Neural progenitor cell (in vitro differentiated cells): ENCODE measurements around the gene RAC2. TPM values are rescaled to one million over a fixed set of nuclear protein-coding genes. Genes with fewer than 3 reads are reported as not detected.

Source experiments
- DNase-seq: peaks from one replicate; pipeline ENCODE4 v3.0.0-alpha.2; 2016; ENCODE audit warnings: low spot score
- H2AFZ ChIP-seq: fragments of 200-600 bp; sonication (generic); replicated peaks from 2 replicates; pipeline ENCODE4 v1.6.1; 2016; ENCODE audit warnings: antibody characterized with exemption
- H3F3A ChIP-seq: fragments of 200-600 bp; sonication (generic); 2 replicates; pipeline ENCODE4 v1.6.1; 2016; ENCODE audit warnings: antibody characterized with exemption, low read depth
- H3K27ac ChIP-seq: fragments of 200-600 bp; sonication (generic); 2 replicates; pipeline ENCODE4 v1.5.1; 2016; ENCODE audit warnings: mild to moderate bottlenecking
- H3K27me3 ChIP-seq: fragments of 200-600 bp; sonication (generic); 2 replicates; pipeline ENCODE4 v1.6.1; 2016; ENCODE audit warnings: mild to moderate bottlenecking, moderate library complexity
- H3K36me3 ChIP-seq: fragments of 200-600 bp; sonication (generic); 2 replicates; pipeline ENCODE4 v1.5.1; 2016
- H3K4me1 ChIP-seq: fragments of 200-600 bp; sonication (generic); 2 replicates; pipeline ENCODE4 v1.6.1; 2016; ENCODE audit warnings: mixed run types
- H3K4me2 ChIP-seq: fragments of 200-600 bp; sonication (generic); 2 replicates; pipeline ENCODE4 v1.6.1; 2016
- H3K4me3 ChIP-seq: fragments of 200-600 bp; sonication (generic); 2 replicates; pipeline ENCODE4 v1.5.1; 2016
- H3K79me2 ChIP-seq: fragments of 200-600 bp; sonication (generic); 2 replicates; pipeline ENCODE4 v1.6.1; 2016; ENCODE audit warnings: low read depth
- H3K9ac ChIP-seq: fragments of 200-600 bp; sonication (generic); 2 replicates; pipeline ENCODE4 v1.6.1; 2016
- H3K9me3 ChIP-seq: fragments of 200-600 bp; sonication (generic); 2 replicates; pipeline ENCODE4 v1.5.1; 2016; ENCODE audit warnings: low read depth
- H4K20me1 ChIP-seq: fragments of 200-600 bp; sonication (generic); 2 replicates; pipeline ENCODE4 v1.6.1; 2016; ENCODE audit warnings: low read depth
- H3K27ac Mint-ChIP-seq: 3 replicates; pipeline ENCODE4 v1.8.0; 2021; ENCODE audit warnings: mixed read lengths
- H3K27me3 Mint-ChIP-seq: 2 replicates; pipeline ENCODE4 v1.8.0; 2022; ENCODE audit warnings: low read depth, mild to moderate bottlenecking, inconsistent platforms, moderate library complexity, mixed read lengths; ENCODE audit not compliant: insufficient read depth
- H3K36me3 Mint-ChIP-seq: 3 replicates; pipeline ENCODE4 v1.8.0; 2021; ENCODE audit warnings: mixed read lengths
- H3K4me1 Mint-ChIP-seq: 3 replicates; pipeline ENCODE4 v1.8.0; 2021; ENCODE audit warnings: mixed read lengths
- H3K4me3 Mint-ChIP-seq: 3 replicates; pipeline ENCODE4 v1.8.0; 2021; ENCODE audit warnings: mild to moderate bottlenecking, moderate library complexity, mixed read lengths
- H3K9me3 Mint-ChIP-seq: 3 replicates; pipeline ENCODE4 v1.8.0; 2020; ENCODE audit warnings: mixed read lengths
- EZH2 ChIP-seq: fragments of 200-600 bp; sonication (generic); IDR thresholded peaks from 2 replicates; pipeline ENCODE4 v1.6.1; 2017; ENCODE audit warnings: antibody characterized with exemption, mild to moderate bottlenecking, moderate library complexity
- EZH2phosphoT487 ChIP-seq: fragments of 200-600 bp; sonication (generic); IDR thresholded peaks from 2 replicates; pipeline ENCODE4 v1.6.1; 2017; ENCODE audit warnings: antibody characterized with exemption
- total RNA-seq: library from RNA; depleted of rRNA; stranded (reverse); fragments of >200 nt; gene quantifications from 2 replicates; pipeline ENCODE4 v1.2.3, GENCODE V29; 2015; ENCODE audit warnings: low replicate concordance
- TF ChIP-seq, protein P1 (sequence below): fragments of 200-600 bp; sonication (generic); IDR thresholded peaks from 2 replicates; pipeline ENCODE4 v1.5.1; 2017; ENCODE audit warnings: antibody characterized with exemption, mild to moderate bottlenecking

Gene RAC2
- total RNA-seq, 1 donor from 2014 or later = 1.7 TPM

DNA sequence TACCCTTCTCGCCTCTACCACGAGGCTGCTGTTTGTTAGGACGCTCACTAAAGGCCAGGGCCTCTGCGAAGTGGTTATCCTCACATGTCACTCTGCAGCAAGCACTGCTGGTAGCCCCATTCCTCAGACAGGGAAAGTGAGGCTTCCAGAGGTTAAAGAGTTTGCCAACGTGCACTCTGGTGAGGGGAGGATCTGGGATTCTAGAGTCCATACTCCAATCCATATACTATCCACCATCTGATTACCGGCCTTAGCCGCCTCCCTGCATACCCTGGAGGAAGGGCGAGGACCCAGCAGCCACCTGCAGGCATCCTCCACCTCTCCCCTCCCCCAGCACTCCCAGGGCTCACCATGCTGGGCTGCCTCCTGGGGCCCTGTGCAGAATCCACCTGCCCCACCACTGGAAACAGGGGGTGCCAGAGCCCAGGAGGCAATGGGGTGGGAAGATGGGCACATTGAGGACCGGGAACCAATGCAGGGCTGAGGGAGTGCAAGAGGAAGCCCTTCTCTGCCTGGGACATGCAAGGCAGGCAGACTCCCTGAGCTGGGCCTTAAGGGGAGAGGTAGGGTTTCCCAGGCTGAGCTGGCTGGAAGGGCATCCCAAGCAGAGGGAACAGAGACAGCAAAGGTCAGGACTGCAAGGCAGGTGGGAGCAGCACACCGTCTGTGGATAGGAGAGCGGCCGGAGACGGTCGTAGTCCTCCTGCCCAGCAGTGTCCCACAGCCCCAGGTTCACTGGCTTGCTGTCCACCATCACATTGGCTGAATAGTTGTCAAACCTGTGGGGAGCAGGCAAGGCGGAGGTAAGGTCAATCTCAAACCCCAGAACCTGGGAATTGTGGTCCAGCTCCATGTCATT, 11.7 kb downstream of the RAC2 start:
- H3K27ac Mint-ChIP-seq = no peak overlapping the region
- H3K27me3 Mint-ChIP-seq = peaks cover 18% of the 10 kb centered on the region
- TF ChIP-seq EZH2phosphoT487 (no peak), EZH2 (no peak)
- TF ChIP-seq, protein P1, sequence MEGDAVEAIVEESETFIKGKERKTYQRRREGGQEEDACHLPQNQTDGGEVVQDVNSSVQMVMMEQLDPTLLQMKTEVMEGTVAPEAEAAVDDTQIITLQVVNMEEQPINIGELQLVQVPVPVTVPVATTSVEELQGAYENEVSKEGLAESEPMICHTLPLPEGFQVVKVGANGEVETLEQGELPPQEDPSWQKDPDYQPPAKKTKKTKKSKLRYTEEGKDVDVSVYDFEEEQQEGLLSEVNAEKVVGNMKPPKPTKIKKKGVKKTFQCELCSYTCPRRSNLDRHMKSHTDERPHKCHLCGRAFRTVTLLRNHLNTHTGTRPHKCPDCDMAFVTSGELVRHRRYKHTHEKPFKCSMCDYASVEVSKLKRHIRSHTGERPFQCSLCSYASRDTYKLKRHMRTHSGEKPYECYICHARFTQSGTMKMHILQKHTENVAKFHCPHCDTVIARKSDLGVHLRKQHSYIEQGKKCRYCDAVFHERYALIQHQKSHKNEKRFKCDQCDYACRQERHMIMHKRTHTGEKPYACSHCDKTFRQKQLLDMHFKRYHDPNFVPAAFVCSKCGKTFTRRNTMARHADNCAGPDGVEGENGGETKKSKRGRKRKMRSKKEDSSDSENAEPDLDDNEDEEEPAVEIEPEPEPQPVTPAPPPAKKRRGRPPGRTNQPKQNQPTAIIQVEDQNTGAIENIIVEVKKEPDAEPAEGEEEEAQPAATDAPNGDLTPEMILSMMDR = no peak
- no peaks in the 10 kb centered on the region for H3K27me3 ChIP-seq
- H3K79me2 ChIP-seq = no peaks in the 10 kb centered on the region
- no peak for DNase-seq
- H3K9ac ChIP-seq = no peak overlapping the region
- H2AFZ ChIP-seq = no peak overlapping the region
- no peaks in the 10 kb centered on the region for H3K36me3 Mint-ChIP-seq
- no peak overlapping the region for H3K4me3 Mint-ChIP-seq
- no peaks in the 10 kb centered on the region for H3F3A ChIP-seq
- no peaks in the 10 kb centered on the region for H3K9me3 ChIP-seq
- no peak overlapping the region for H3K4me2 ChIP-seq
- no peaks in the 10 kb centered on the region for H3K36me3 ChIP-seq
- H3K4me3 ChIP-seq = no peak overlapping the region
- peaks cover 9% of the 10 kb centered on the region for H3K4me1 Mint-ChIP-seq
- H3K4me1 ChIP-seq = no peaks in the 10 kb centered on the region
- H3K27ac ChIP-seq = no peak overlapping the region
- no peaks in the 10 kb centered on the region for H3K9me3 Mint-ChIP-seq
- H4K20me1 ChIP-seq = no peaks in the 10 kb centered on the region

DNA sequence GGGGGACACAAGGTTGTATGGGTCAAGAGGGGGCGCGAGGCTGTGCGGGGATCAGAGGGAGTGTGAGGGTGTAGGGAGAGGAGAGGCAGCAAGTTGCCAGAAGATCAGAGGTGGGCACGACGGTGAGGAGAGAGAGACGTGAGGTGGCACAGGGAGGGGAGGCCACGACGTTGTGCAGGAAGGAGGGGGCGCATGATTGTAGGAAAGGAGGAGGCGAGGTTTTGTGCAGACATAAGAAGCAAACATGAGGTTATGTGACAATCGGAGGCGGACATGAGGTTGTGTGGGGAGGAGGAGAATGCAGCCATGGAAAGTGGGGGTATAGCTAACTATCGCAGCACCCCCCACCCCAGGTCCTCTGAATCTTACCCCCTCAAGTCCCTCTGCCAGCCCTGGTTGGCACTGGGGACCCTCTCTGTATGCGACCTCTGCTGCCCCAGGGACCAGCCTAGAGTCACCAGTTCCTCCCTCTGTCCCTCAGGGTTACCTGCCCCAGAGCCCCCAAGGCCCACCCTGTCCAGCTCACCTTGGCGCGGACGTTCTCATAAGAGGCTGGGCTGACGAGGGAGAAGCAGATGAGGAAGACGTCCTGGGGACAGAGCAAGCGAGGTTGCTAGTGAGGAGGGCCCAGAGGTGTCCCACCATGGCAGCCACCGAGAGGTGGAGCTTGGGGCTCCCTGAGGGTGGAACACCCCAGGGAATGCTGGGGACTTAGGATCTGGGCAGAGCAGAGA, 12.5 kb downstream of the RAC2 start:
- no peak overlapping the region for H3K4me2 ChIP-seq
- H3K4me1 ChIP-seq = no peaks in the 10 kb centered on the region
- TF ChIP-seq EZH2phosphoT487 (no peak), EZH2 (no peak)
- TF ChIP-seq, protein P1 = no peak
- Mint-ChIP-seq H3K27ac (no peak overlapping the region), H3K4me3 (no peak overlapping the region), H3K4me1 (peaks cover 5% of the 10 kb centered on the region), H3K9me3 (no peaks in the 10 kb centered on the region), H3K27me3 (peaks cover 16% of the 10 kb centered on the region), H3K36me3 (no peaks in the 10 kb centered on the region)
- H3K79me2 ChIP-seq = no peaks in the 10 kb centered on the region
- H3K9ac ChIP-seq = no peak overlapping the region
- H3K36me3 ChIP-seq = no peaks in the 10 kb centered on the region
- no peak for DNase-seq
- no peak overlapping the region for H3K27ac ChIP-seq
- no peaks in the 10 kb centered on the region for H3K9me3 ChIP-seq
- no peaks in the 10 kb centered on the region for H3K27me3 ChIP-seq
- H2AFZ ChIP-seq = no peak overlapping the region
- no peaks in the 10 kb centered on the region for H4K20me1 ChIP-seq
- no peak overlapping the region for H3K4me3 ChIP-seq
- H3F3A ChIP-seq = no peaks in the 10 kb centered on the region

DNA sequence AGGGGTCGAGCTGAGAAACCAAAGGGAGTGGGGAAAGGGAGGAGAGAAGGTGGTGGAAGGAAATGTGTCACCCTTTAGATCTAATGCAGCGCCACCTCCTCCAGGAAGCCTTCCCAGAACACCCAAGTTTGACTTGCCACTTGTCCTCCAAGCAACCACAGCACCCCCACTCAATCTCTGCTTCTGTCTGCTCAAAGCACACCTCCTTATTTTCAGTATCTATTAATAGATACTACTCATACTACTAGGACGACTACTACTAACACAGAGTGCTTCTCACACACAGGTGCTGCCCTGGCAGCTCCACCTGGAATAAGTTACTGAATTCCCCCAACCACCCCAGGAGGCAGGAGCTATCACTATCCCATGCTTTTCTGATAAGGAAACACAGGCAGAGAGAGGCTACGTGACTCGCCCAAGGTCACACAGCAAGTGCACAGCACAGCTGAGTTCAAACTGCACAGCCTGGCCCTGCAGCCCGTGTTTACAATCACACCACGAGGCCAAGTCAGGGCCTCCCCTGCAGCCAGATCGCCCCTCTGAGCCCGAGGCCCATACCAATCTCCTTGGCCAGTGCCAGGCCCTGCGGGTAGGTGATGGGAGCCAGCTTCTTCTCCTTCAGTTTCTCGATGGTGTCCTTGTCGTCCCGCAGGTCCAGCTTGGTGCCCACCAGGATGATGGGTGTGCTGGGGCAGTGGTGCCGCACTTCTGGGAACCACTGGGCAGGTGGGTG, 13.2 kb downstream of the RAC2 start:
- H3K36me3 ChIP-seq = no peaks in the 10 kb centered on the region
- no peaks in the 10 kb centered on the region for H3K27me3 ChIP-seq
- H3K79me2 ChIP-seq = no peaks in the 10 kb centered on the region
- no peaks in the 10 kb centered on the region for H3K4me1 ChIP-seq
- no peaks in the 10 kb centered on the region for H3K9me3 ChIP-seq
- Mint-ChIP-seq H3K36me3 (no peaks in the 10 kb centered on the region), H3K27me3 (peaks cover 16% of the 10 kb centered on the region), H3K4me1 (peaks cover 4% of the 10 kb centered on the region), H3K4me3 (no peak overlapping the region), H3K27ac (no peak overlapping the region), H3K9me3 (no peaks in the 10 kb centered on the region)
- no peak overlapping the region for H3K4me2 ChIP-seq
- DNase-seq = no peak
- H3K27ac ChIP-seq = no peak overlapping the region
- TF ChIP-seq EZH2phosphoT487 (no peak), EZH2 (no peak)
- TF ChIP-seq, protein P1 = no peak
- H2AFZ ChIP-seq = no peak overlapping the region
- H3F3A ChIP-seq = no peaks in the 10 kb centered on the region
- H3K9ac ChIP-seq = no peak overlapping the region
- no peak overlapping the region for H3K4me3 ChIP-seq
- H4K20me1 ChIP-seq = no peaks in the 10 kb centered on the region
